Measurements from ENCODE around the gene CD177.
"Not testable (repeated sequence)": the region's sequence is repeated elsewhere in the genome, so short reads cannot be mapped to it uniquely, and the experiment has no call there.

CD177 gene

GRCh38 chr19:43380771-43381386 is 27.4 kb downstream of the CD177 start:
- no peak for DNase-seq (ENCODE audit: low read depth in 2 of 2)

- DNase-seq (ENCODE audit: low read depth in 2 of 2) = not testable (repeated sequence)
Measured at GRCh38 chr19:43382586-43383216, 29.2 kb downstream of the CD177 start.

- DNase-seq (ENCODE audit: low read depth in 2 of 2) = not testable (repeated sequence)
Measured at GRCh38 chr19:43383254-43383653, 29.8 kb downstream of the CD177 start.

- not testable (repeated sequence) for DNase-seq (ENCODE audit: low read depth in 2 of 2)
Measured at GRCh38 chr19:43383759-43384158, 30.3 kb downstream of the CD177 start.

- not testable (repeated sequence) for DNase-seq (ENCODE audit: low read depth in 2 of 2)
Measured at GRCh38 chr19:43390903-43391551, 37.5 kb downstream of the CD177 start.

- not testable (repeated sequence) for DNase-seq (ENCODE audit: low read depth in 2 of 2)
Measured at GRCh38 chr19:43391552-43391935, 38.1 kb downstream of the CD177 start.

GRCh38 chr19:43393501-43393900 is 40.0 kb downstream of the CD177 start:
- not testable (repeated sequence) for DNase-seq (ENCODE audit: low read depth in 2 of 2)

GRCh38 chr19:43395561-43395960 is 42.1 kb downstream of the CD177 start:
- no peak for DNase-seq (ENCODE audit: low read depth in 2 of 2)

- no peak for DNase-seq (ENCODE audit: low read depth in 2 of 2)
Measured at GRCh38 chr19:43406297-43406696, 52.8 kb downstream of the CD177 start.

GRCh38 chr19:43407416-43408005 is 54.0 kb downstream of the CD177 start:
- no peak for DNase-seq (ENCODE audit: low read depth in 2 of 2)

- no peak for DNase-seq (ENCODE audit: low read depth in 2 of 2)
Measured at GRCh38 chr19:43408043-43408442, 54.6 kb downstream of the CD177 start.

- no peak for DNase-seq (ENCODE audit: low read depth in 2 of 2)
Measured at GRCh38 chr19:43409415-43409814, 55.9 kb downstream of the CD177 start.

GRCh38 chr19:43412441-43412840 is 59.0 kb downstream of the CD177 start:
- no peak for DNase-seq (ENCODE audit: low read depth in 2 of 2)
